Measurements from ENCODE around the gene MAPK12. TPM values are rescaled to one million over a fixed set of nuclear protein-coding genes. Genes with fewer than 3 reads are reported as not detected.

MAPK12 gene
- total and polyA plus RNA-seq, 10 of the 15 experiments (the other 5 are each of a cell fraction or from before 2014, with no cell fraction given): 1.1 to 38.9 (median 16.3) TPM

- ChIA-PET RAD21 (ENCODE audit: unreplicated experiment) (no interaction called here), POLR2A (no interaction called here), SMC1A (ENCODE audit: uncharacterized antibody, unreplicated experiment) (no interaction called here), CTCF (interaction anchor here (0.6 kb wide), 1 partner anchor 247 kb away, joined by 3 read pairs; no protein-coding TSS in a partner anchor)
- H3K9ac ChIP-seq (ENCODE audit: control insufficient read depth, insufficient read depth, low read length): no peak overlapping the region
- no peak for FAIRE-seq
- intact Hi-C loops (cut with micrococcal nuclease; ENCODE audit: unreplicated experiment) (no loop called here), in situ Hi-C loops (cut with MboI) (no loop called here)
- H4K20me1 ChIP-seq (ENCODE audit: control insufficient read depth, insufficient read depth): no peaks in the 10 kb centered on the region
- 96% methylated on average over 37 of the region's 42 CpGs for WGBS (ENCODE audit: insufficient coverage, insufficient replicate concordance, low lambda C conversion rate, missing lambda C conversion rate)
- H2AFZ ChIP-seq (ENCODE audit: control insufficient read depth, low read depth, low read length): no peak overlapping the region
- no peak overlapping the region for H3K27ac ChIP-seq (ENCODE audit: control insufficient read depth, insufficient read depth)
- no peaks in the 10 kb centered on the region; the same call in 1 of the 2 replicates for H3K79me2 ChIP-seq (ENCODE audit: control insufficient read depth, insufficient read depth, low read length)
- H3K4me1 ChIP-seq (ENCODE audit: control insufficient read depth, insufficient read depth, low read length): no peaks in the 10 kb centered on the region
- peaks cover 23 to 65% of the 10 kb centered on the region in 2 experiments; a peak in 3 of 4 replicates for H3K36me3 ChIP-seq (ENCODE audit: control insufficient read depth in 2 of 2, insufficient read depth in 2 of 2, low read length in 1 of 2)
- H3K27me3 ChIP-seq (replicated peaks in 1 of 2; ENCODE audit: control insufficient read depth in 2 of 2, insufficient read depth in 2 of 2, low read length in 1 of 2): no peaks in the 10 kb centered on the region
- no peak overlapping the region for H3K4me2 ChIP-seq (ENCODE audit: control insufficient read depth, insufficient read depth)
- no peak for DNase-seq (ENCODE audit: low read depth, low spot score)
- H3K4me3 ChIP-seq: no peak overlapping the region
- no peaks in the 10 kb centered on the region for H3K9me3 ChIP-seq (replicated peaks; ENCODE audit: control insufficient read depth, insufficient read depth, low read length)
- ATAC-seq: no peak; the same call in 2 of the 3 replicates
- BruUV-seq (replicated peaks): no TSS peak
- peak in 1 of 2 experiments; percentile 41; a peak in 1 of 4 replicates for TF ChIP-seq BHLHE40 (IDR thresholded peaks at IDR 0.05; ENCODE audit: borderline replicate concordance in 1 of 2, low read depth in 2 of 2, low read length in 1 of 2)
- no peak for TF ChIP-seq ELK1 (IDR thresholded peaks at IDR 0.05; ENCODE audit: low read depth, low read length)
These were observed 42.3 kb downstream of the MAPK12 start for GRCh38 chr22:50218996-50219727.
